Measurements from ENCODE around the gene CLIP4. TPM values are rescaled to one million over a fixed set of nuclear protein-coding genes. Genes with fewer than 3 reads are reported as not detected.

Gene CLIP4
- total and polyA plus RNA-seq, 10 of the 15 experiments (the other 5 are each of a cell fraction or from before 2014, with no cell fraction given), result 5.5 to 34.9 (median 16.8) TPM

- TF ChIP-seq E2F8 (IDR thresholded peaks at IDR 0.05; ENCODE audit: low read depth, partially characterized antibody), result no peak
- no peak for TF ChIP-seq SIX5 (IDR thresholded peaks at IDR 0.05; ENCODE audit: low read depth, low read length, severe bottlenecking)
- no peak for TF ChIP-seq CBFB (IDR thresholded peaks at IDR 0.05; ENCODE audit: low read depth)
- no peak for TF ChIP-seq HCFC1 (IDR thresholded peaks at IDR 0.05; ENCODE audit: low read length)
- TF ChIP-seq HDAC2 (IDR thresholded peaks at IDR 0.05), result no peak
- no peak for TF ChIP-seq ESRRA (IDR thresholded peaks at IDR 0.05; ENCODE audit: low read length)
- no peak for TF ChIP-seq RUNX3 (IDR thresholded peaks at IDR 0.05; ENCODE audit: low read length)
- no peak for TF ChIP-seq POLR2AphosphoS2 (IDR thresholded peaks at IDR 0.05; ENCODE audit: low read depth, low read length)
- no peak for TF ChIP-seq KLF5 (IDR thresholded peaks at IDR 0.05; ENCODE audit: partially characterized antibody)
- TF ChIP-seq MEF2B (IDR thresholded peaks at IDR 0.05; ENCODE audit: partially characterized antibody, poor library complexity, severe bottlenecking), result no peak
Observed at GRCh38 chr2:29160184-29160583, 45.0 kb downstream of the CLIP4 start (continued).

- intact Hi-C loops (cut with micrococcal nuclease; ENCODE audit: unreplicated experiment), result no loop called here
- Histone ChIP-seq H3K36me3 (ENCODE audit: control insufficient read depth in 2 of 2, insufficient read depth in 2 of 2, low read length in 1 of 2) (peaks cover 0 to 17% of the 10 kb centered on the region in 2 experiments; a peak in 3 of 4 replicates), H3K4me1 (ENCODE audit: control insufficient read depth, insufficient read depth, low read length) (no peaks in the 10 kb centered on the region), H3K79me2 (ENCODE audit: control insufficient read depth, insufficient read depth, low read length) (no peaks in the 10 kb centered on the region), H3K9me3 (replicated peaks; ENCODE audit: control insufficient read depth, insufficient read depth, low read length) (no peaks in the 10 kb centered on the region), H3K27me3 (replicated peaks in 1 of 2; ENCODE audit: control insufficient read depth in 2 of 2, insufficient read depth in 2 of 2, low read length in 1 of 2) (no peaks in the 10 kb centered on the region), H3K4me3 (no peak overlapping the region), H3K27ac (ENCODE audit: control insufficient read depth, insufficient read depth) (no peak overlapping the region), H3K4me2 (ENCODE audit: control insufficient read depth, insufficient read depth) (no peak overlapping the region), H4K20me1 (ENCODE audit: control insufficient read depth, insufficient read depth) (no peaks in the 10 kb centered on the region), H3K9ac (ENCODE audit: control insufficient read depth, insufficient read depth, low read length) (no peak overlapping the region), H2AFZ (ENCODE audit: control insufficient read depth, low read depth, low read length) (no peak overlapping the region)
- no TSS peak for BruUV-seq (replicated peaks)
- 100% methylated on average over 1 of the region's 1 CpG for WGBS (ENCODE audit: insufficient coverage, insufficient replicate concordance, low lambda C conversion rate, missing lambda C conversion rate)
- ChIA-PET SMC1A (ENCODE audit: uncharacterized antibody, unreplicated experiment) (interaction anchor here (1.7 kb wide), 1 partner anchor 54 kb away, joined by 4 read pairs; no protein-coding TSS in a partner anchor), RAD21 (ENCODE audit: unreplicated experiment) (no interaction called here), POLR2A (no interaction called here), CTCF (no interaction called here)
- FAIRE-seq, result no peak
- ATAC-seq, result no peak
- DNase-seq (ENCODE audit: low read depth, low spot score), result no peak
- in situ Hi-C loops (cut with MboI), result no loop called here
- TF ChIP-seq PAX8 (IDR thresholded peaks at IDR 0.05) (no peak), BCLAF1 (IDR thresholded peaks at IDR 0.05) (no peak), PAX5 (IDR thresholded peaks at IDR 0.05; ENCODE audit: borderline replicate concordance, low read depth, low read length) (no peak), RELB (IDR thresholded peaks at IDR 0.05; ENCODE audit: low read depth) (no peak)
Observed at GRCh38 chr2:29162204-29162928, 47.2 kb downstream of the CLIP4 start.

Measured in GM12878 (cell line).